ENCODE measurements around the gene PPP2CA.

The PPP2CA gene

GRCh38 chr5:134225780-134226440 is at the start of gene PPP2CA:
PPP2CA (minus strand) TSS chr5:134226073; CDS start chr5:134225861, 212 bp downstream.
- H3K4me3 ChIP-seq (ENCODE audit: low read depth, low read length) = peak within 1 kb of the TSS; percentile 98
- TF ChIP-seq CTCF (IDR thresholded peaks at IDR 0.05; ENCODE audit: low read depth, low read length) = no peak

GRCh38 chr5:134273642-134274395 is 47.9 kb upstream of the PPP2CA start:
- TF ChIP-seq CTCF (IDR thresholded peaks at IDR 0.05; ENCODE audit: low read depth, low read length) = no peak
- no peak overlapping the region for H3K4me3 ChIP-seq (ENCODE audit: low read depth, low read length)

- TF ChIP-seq CTCF (IDR thresholded peaks at IDR 0.05; ENCODE audit: low read depth, low read length) = no peak
- H3K4me3 ChIP-seq (ENCODE audit: low read depth, low read length) = no peak overlapping the region
These were observed 45.2 kb upstream of the PPP2CA start for GRCh38 chr5:134271059-134271458.

- TF ChIP-seq CTCF (IDR thresholded peaks at IDR 0.05; ENCODE audit: low read depth, low read length) = no peak
- H3K4me3 ChIP-seq (ENCODE audit: low read depth, low read length) = no peak overlapping the region
These were observed 43.0 kb upstream of the PPP2CA start for GRCh38 chr5:134268919-134269318.

- TF ChIP-seq CTCF (IDR thresholded peaks at IDR 0.05; ENCODE audit: low read depth, low read length) = no peak
These were observed 42.2 kb upstream of the PPP2CA start for GRCh38 chr5:134268019-134268601.

GRCh38 chr5:134267366-134268018 is 41.6 kb upstream of the PPP2CA start:
- no peak for TF ChIP-seq CTCF (IDR thresholded peaks at IDR 0.05; ENCODE audit: low read depth, low read length)
- H3K4me3 ChIP-seq (ENCODE audit: low read depth, low read length) = no peak overlapping the region

More at GRCh38 chr5:134268019-134268601, 42.2 kb upstream of the PPP2CA start:
- no peak overlapping the region for H3K4me3 ChIP-seq (ENCODE audit: low read depth, low read length)

All from WI38 (cell line).